ELF-1 (cell line): ENCODE measurements around the gene PTPN14.
A peak's percentile ranks its signal among the peaks of the same experiment; 100 is the strongest.

ENCODE experiments used
- DNase-seq: peaks from one replicate; pipeline ENCODE4 v3.0.0-alpha.2; 2016; ENCODE audit warnings: low read depth, low spot score

PTPN14 gene

GRCh38 chr1:214476986-214477870 lies 74.2 kb downstream of the PTPN14 start:
- no peak for DNase-seq

GRCh38 chr1:214476229-214476985 lies 75.0 kb downstream of the PTPN14 start:
- peak; percentile 58 for DNase-seq

GRCh38 chr1:214475746-214476145 lies 75.7 kb downstream of the PTPN14 start:
- no peak for DNase-seq

GRCh38 chr1:214475331-214475730 lies 76.1 kb downstream of the PTPN14 start:
- no peak for DNase-seq

- no peak for DNase-seq
Observed at GRCh38 chr1:214474467-214474866, 76.9 kb downstream of the PTPN14 start.

- DNase-seq = no peak
Observed at GRCh38 chr1:214473862-214474261, 77.5 kb downstream of the PTPN14 start.

GRCh38 chr1:214473387-214473786 lies 78.0 kb downstream of the PTPN14 start:
- DNase-seq = no peak

GRCh38 chr1:214472364-214472763 lies 79.0 kb downstream of the PTPN14 start:
- DNase-seq = no peak

GRCh38 chr1:214471458-214471857 lies 79.9 kb downstream of the PTPN14 start:
- DNase-seq = no peak

GRCh38 chr1:214470132-214470531 lies 81.3 kb downstream of the PTPN14 start:
- no peak for DNase-seq

- no peak for DNase-seq
Observed at GRCh38 chr1:214469290-214469689, 82.1 kb downstream of the PTPN14 start.

- DNase-seq = no peak
Observed at GRCh38 chr1:214467078-214467585, 84.3 kb downstream of the PTPN14 start.

GRCh38 chr1:214466403-214467077 lies 84.9 kb downstream of the PTPN14 start:
- no peak for DNase-seq

GRCh38 chr1:214464445-214465287 lies 86.7 kb downstream of the PTPN14 start:
- DNase-seq = peak; percentile 36

- DNase-seq = peak; percentile 63
Observed at GRCh38 chr1:214463596-214463995, 87.8 kb downstream of the PTPN14 start.

GRCh38 chr1:214462882-214463281 lies 88.5 kb downstream of the PTPN14 start:
- no peak for DNase-seq

- DNase-seq = no peak
Observed at GRCh38 chr1:214461305-214461704, 90.1 kb downstream of the PTPN14 start.

GRCh38 chr1:214460304-214460916 lies 91.0 kb downstream of the PTPN14 start:
- DNase-seq = no peak

GRCh38 chr1:214459895-214460294 lies 91.5 kb downstream of the PTPN14 start:
- DNase-seq = no peak

GRCh38 chr1:214458541-214458940 lies 92.9 kb downstream of the PTPN14 start:
- DNase-seq = no peak
